Immature natural killer cell (primary cell): ENCODE measurements around the gene ANO1. TPM values are rescaled to one million over a fixed set of nuclear protein-coding genes. Genes with fewer than 3 reads are reported as not detected.

Experiments used
- DNase-seq, 3 donors: peaks; one replicate each; pipeline ENCODE4 v3.0.0; 2022; ENCODE audit warnings: mixed read lengths in 1 of 3
- H3K27ac Mint-ChIP-seq, 6 donors: one replicate each; pipeline ENCODE4 v1.8.0; 2020; ENCODE audit warnings: mixed read lengths in 6 of 6, mild to moderate bottlenecking in 5 of 6, inconsistent platforms in 4 of 6, moderate library complexity in 3 of 6
- H3K27me3 Mint-ChIP-seq, 3 donors: one replicate each; pipeline ENCODE4 v1.8.0; 2020 to 2021; ENCODE audit warnings: low read depth in 3 of 3, mild to moderate bottlenecking in 3 of 3, mixed read lengths in 3 of 3, moderate library complexity in 3 of 3, inconsistent platforms in 1 of 3
- H3K36me3 Mint-ChIP-seq, 3 donors: one replicate each; pipeline ENCODE4 v1.8.0; 2020; ENCODE audit warnings: mixed read lengths in 3 of 3, inconsistent platforms in 2 of 3, mild to moderate bottlenecking in 2 of 3
- H3K4me1 Mint-ChIP-seq, 2 donors: one replicate each; pipeline ENCODE4 v1.8.0; 2020; ENCODE audit warnings: inconsistent platforms in 2 of 2, mild to moderate bottlenecking in 2 of 2, mixed read lengths in 2 of 2, moderate library complexity in 1 of 2
- H3K4me3 Mint-ChIP-seq, 5 donors: one replicate each; pipeline ENCODE4 v1.8.0; 2020; ENCODE audit warnings: mild to moderate bottlenecking in 5 of 5, mixed read lengths in 5 of 5, inconsistent platforms in 3 of 5, moderate library complexity in 3 of 5
- H3K9me3 Mint-ChIP-seq, 6 donors: one replicate each; pipeline ENCODE4 v1.8.0; 2020; ENCODE audit warnings: mild to moderate bottlenecking in 6 of 6, mixed read lengths in 6 of 6, inconsistent platforms in 4 of 6, moderate library complexity in 3 of 6
- polyA plus RNA-seq, 3 donors: library from polyadenylated mRNA; unstranded; fragments of 300-500 nt; fragmentation: Illumina TruSeq; gene quantifications; one replicate each; pipeline ENCODE4 v1.2.3, GENCODE V29; 2021

ANO1 gene
- polyA plus RNA-seq, 3 donors from 2014 or later = not detected

DNA sequence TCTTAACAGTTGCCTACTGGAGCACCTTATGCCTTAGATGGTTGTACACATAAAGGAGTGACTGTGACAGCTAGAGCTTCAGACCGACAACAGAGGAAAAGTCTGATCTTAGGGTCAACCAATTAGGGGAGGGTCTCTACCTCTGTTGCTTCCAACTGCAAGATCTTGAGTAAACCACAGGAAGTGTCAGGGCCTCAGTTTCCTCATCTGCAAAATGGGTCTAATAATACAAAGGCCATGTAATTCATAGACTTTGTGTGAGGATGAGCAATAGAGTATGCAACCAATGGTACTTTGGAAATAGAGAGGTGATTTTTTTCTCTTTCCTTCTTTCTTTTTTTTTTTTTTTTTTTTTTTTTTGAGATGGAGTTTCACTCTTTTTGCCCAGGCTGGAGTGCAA is 16.4 kb upstream of the ANO1 start:
- H3K27me3 Mint-ChIP-seq = peaks cover 0 to 15% (median 6%) of the 10 kb centered on the region in 3 donors
- no peak for DNase-seq
- H3K9me3 Mint-ChIP-seq = peaks cover 0 to 5% (median 0%) of the 10 kb centered on the region in 6 donors
- H3K36me3 Mint-ChIP-seq = no peaks in the 10 kb centered on the region
- no peaks in the 10 kb centered on the region for H3K4me1 Mint-ChIP-seq
- no peak overlapping the region for H3K4me3 Mint-ChIP-seq
- no peak overlapping the region for H3K27ac Mint-ChIP-seq

DNA sequence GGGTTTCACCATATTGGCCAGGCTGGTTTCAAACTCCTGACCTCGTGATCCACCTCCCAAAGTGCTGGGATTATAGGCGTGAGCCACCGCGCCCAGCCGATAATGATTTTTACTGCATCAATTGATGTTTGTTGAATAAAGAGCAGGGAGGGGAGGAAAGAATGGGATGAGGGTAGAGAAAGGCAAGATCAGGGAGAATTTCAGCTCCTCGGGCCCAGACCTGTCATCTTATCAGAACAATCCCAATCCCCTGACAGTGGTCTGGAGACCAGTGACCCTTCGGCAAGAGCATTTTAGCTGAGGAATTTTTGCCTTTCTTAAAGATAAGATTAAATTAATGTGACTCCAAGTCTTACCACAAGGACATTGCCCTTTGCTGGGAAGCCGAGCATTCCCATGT is 15.0 kb upstream of the ANO1 start:
- no peaks in the 10 kb centered on the region for H3K36me3 Mint-ChIP-seq
- H3K9me3 Mint-ChIP-seq = peaks cover 0 to 2% (median 0%) of the 10 kb centered on the region in 6 donors
- H3K4me3 Mint-ChIP-seq = no peak overlapping the region
- H3K4me1 Mint-ChIP-seq = no peaks in the 10 kb centered on the region
- peaks cover 0 to 10% (median 7%) of the 10 kb centered on the region in 3 donors for H3K27me3 Mint-ChIP-seq
- H3K27ac Mint-ChIP-seq = no peak overlapping the region
- no peak for DNase-seq

DNA sequence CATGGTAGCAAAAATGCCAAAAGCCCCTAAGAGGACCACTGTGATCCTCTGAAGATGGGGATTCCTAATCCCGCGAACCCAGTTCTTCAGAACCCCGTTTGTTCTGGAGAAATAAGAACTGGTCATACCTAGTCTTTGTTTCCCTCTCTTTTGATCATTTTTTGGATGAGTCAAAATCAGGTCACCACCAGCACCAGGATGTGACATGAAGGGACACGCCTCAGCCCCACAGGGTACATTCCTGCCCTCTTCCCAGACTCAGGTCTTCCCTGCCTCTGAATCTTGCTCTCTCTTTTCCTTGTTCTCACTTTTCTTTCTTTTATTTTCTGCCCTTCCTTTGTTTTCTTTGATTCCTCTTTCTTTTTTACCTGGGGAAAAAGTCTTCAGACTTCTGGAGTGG is 14.6 kb upstream of the ANO1 start:
- Mint-ChIP-seq H3K4me1 (no peaks in the 10 kb centered on the region), H3K27me3 (peaks cover 0 to 13% (median 9%) of the 10 kb centered on the region in 3 donors), H3K27ac (no peak overlapping the region), H3K9me3 (peaks cover 0 to 2% (median 0%) of the 10 kb centered on the region in 6 donors), H3K36me3 (no peaks in the 10 kb centered on the region), H3K4me3 (no peak overlapping the region)
- no peak for DNase-seq

DNA sequence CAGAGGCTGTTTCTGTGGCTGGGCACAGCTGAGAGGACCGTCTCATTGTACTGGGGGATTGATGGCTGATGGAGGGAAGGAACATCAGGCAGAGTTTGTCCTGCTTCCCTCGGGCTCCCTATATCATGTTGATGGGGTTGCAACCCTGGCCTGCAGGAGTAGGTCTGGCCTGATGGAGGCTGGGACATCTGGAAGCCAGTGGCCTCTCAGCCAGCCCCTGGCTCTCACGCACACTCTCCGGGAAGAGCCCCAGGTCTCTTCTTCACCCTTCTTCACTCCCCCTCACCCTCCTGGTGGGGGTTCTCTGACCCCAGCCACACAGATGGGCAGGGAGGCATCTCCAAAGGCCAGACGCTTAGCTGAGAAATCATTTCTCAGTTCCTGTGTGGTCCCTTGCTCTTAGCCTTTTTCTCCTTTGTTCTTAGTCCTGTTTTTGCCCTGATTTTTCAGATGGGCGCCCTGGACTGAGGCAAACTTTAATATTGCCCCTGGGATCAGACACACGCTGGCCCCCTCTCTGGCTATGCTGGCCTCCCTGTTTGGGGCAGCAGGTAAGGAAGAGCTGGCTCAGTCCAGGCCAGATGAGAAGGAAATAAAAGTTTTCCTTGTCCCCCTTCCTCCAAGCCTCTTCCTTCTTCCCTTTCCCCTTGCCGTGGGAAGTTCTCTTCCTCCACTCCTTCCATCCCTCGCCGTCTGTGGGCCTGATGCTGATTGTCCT is 13.9 kb upstream of the ANO1 start:
- no peak for DNase-seq
- peaks cover 0 to 13% (median 9%) of the 10 kb centered on the region in 3 donors for H3K27me3 Mint-ChIP-seq
- H3K4me3 Mint-ChIP-seq = no peak overlapping the region
- H3K9me3 Mint-ChIP-seq = peaks cover 0 to 2% (median 0%) of the 10 kb centered on the region in 6 donors
- no peak overlapping the region for H3K27ac Mint-ChIP-seq
- H3K4me1 Mint-ChIP-seq = no peaks in the 10 kb centered on the region
- no peaks in the 10 kb centered on the region for H3K36me3 Mint-ChIP-seq

DNA sequence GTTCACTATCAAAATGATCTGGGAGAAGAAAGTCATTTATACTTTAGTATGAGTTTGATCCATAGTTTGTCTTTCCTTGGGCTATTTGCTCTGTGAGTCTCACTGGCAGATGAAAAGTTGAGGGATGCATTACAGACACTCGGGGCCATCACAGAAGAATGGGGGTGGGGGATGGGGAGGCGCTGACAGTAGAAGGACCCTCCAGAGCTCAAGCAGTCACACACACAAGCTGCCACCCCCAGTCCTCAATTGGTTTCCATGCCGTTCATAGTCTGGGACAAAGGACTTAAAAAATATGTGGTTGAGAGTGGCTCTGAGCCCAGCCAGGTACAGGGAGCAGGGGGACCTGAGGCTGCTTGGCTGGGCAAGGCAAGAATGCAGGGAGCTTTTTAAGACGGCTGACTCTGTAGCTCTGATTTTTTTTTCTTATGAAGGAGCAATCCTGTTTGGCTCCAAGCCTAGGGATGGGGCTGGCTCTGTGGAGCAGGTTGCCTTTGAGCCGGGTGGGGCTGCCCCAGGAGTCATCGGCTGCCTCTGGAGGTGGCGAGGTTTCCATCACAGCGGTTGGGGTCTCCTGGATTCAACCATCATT is 13.3 kb upstream of the ANO1 start:
- H3K27me3 Mint-ChIP-seq = peaks cover 0 to 13% (median 9%) of the 10 kb centered on the region in 3 donors
- H3K4me3 Mint-ChIP-seq = no peak overlapping the region
- peaks cover 0 to 2% (median 0%) of the 10 kb centered on the region in 6 donors for H3K9me3 Mint-ChIP-seq
- H3K36me3 Mint-ChIP-seq = no peaks in the 10 kb centered on the region
- no peak for DNase-seq
- H3K4me1 Mint-ChIP-seq = no peaks in the 10 kb centered on the region
- no peak overlapping the region for H3K27ac Mint-ChIP-seq

DNA sequence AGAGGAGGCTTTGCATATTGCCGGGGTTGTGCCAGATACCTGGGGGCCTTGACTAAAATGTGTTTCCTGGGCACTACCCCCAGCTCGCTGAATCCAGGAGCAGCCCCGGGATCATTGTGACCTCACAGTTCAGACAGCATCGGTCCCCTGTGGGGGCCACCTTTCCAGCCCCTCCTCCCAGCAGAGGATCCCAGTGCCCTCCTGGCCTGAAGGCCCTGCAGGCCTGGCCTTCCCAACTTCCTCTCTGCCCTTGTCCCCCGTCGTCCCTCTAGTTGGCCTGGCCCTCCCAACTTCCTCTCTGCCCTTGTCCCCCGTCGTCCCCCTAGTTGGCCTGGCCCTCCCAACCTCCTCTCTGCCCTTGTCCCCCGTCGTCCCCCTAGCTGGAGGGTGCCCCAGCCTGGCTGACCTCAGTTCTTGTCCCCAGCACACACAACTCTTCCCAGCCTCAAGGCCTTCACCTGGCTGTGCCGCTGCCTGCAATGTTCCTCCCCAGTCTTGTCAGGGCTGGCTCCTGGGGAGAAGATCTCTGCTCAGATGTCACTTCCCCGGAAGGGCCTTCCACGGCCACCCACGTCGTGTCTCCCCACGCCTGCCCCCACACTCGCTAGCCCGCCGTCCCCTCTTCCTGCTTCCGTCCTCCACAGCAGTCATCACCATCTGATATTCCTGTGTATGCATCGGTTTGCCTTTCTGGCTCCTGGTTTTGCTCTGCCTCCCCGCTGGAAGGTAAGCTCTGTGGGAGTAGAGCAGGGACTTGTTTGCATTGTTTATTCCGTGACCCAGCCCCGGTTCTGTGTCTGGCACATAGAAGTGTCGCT is 12.6 kb upstream of the ANO1 start:
- H3K4me3 Mint-ChIP-seq = no peak overlapping the region
- H3K27me3 Mint-ChIP-seq = peaks cover 0 to 13% (median 9%) of the 10 kb centered on the region in 3 donors
- H3K9me3 Mint-ChIP-seq = peaks cover 0 to 2% (median 0%) of the 10 kb centered on the region in 6 donors
- DNase-seq = no peak
- no peaks in the 10 kb centered on the region for H3K4me1 Mint-ChIP-seq
- H3K36me3 Mint-ChIP-seq = no peaks in the 10 kb centered on the region
- peak overlapping the region in 1 of 6 donors; percentile 46 for H3K27ac Mint-ChIP-seq

DNA sequence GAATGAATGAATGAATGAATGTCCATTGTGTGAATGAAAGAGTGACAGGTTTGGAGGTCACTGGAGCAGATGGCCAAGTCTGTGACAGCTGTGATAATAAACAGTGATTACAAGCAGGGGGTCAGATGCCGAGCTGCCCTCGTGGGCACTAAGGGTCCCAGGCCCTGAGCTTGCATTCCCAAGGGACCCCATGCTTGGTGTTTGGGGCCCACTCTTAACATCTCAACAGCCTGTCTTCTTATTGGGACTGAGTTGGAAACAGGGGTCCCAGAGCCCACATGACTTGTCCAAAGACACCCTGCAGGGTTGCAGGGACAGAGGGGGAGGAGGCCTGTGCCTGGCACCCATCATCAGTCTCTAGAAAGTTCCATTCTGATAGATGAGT is 12.0 kb upstream of the ANO1 start:
- DNase-seq = no peak
- H3K9me3 Mint-ChIP-seq = peaks cover 0 to 2% (median 0%) of the 10 kb centered on the region in 6 donors
- peaks cover 0 to 13% (median 11%) of the 10 kb centered on the region in 3 donors for H3K27me3 Mint-ChIP-seq
- H3K27ac Mint-ChIP-seq = no peak overlapping the region
- no peaks in the 10 kb centered on the region for H3K4me1 Mint-ChIP-seq
- no peak overlapping the region for H3K4me3 Mint-ChIP-seq
- no peaks in the 10 kb centered on the region for H3K36me3 Mint-ChIP-seq

DNA sequence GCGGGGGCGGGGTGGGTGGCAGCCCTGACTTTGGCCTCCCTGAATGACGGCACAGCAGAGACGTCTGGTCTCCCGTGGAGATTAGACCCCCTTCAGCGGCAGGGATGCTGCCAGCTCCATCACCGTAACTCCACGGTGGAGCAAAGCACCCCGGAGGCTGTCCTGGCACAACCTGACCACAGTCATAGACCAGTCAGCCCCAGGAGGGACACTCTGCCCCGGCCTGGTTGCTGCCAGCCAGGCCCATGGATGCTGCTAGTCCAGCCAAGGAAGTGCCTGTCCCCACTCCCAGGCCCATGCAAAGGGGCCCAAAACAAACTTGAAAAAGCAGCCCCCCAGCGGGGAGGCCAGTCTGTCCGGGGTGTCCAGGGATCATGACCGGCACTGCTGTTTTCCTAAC is 11.5 kb upstream of the ANO1 start:
- H3K36me3 Mint-ChIP-seq = no peaks in the 10 kb centered on the region
- no peak overlapping the region for H3K27ac Mint-ChIP-seq
- DNase-seq = no peak
- H3K9me3 Mint-ChIP-seq = no peaks in the 10 kb centered on the region
- H3K4me1 Mint-ChIP-seq = no peaks in the 10 kb centered on the region
- peaks cover 0 to 13% (median 11%) of the 10 kb centered on the region in 3 donors for H3K27me3 Mint-ChIP-seq
- H3K4me3 Mint-ChIP-seq = no peak overlapping the region

DNA sequence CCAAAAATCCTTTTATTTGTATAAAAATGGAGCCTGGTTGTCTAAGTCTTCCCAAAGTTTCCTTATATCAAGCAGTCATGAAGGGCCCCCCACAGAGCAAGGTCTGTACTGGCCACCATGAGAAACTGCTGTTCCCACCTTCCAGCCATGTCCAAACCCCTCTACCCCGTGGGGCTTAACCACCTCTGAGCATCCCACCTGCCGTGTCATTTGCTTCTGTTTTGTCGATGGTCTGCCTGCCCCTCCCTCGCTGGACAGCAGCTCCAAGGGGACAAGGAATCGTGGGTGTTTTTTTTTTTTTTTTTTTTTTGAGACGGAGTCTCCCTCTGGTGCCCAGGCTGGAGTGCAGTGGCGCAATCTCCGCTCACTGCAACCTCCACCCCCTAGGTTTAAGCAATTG is 11.1 kb upstream of the ANO1 start:
- Mint-ChIP-seq H3K36me3 (no peaks in the 10 kb centered on the region), H3K27me3 (peaks cover 0 to 13% (median 11%) of the 10 kb centered on the region in 3 donors), H3K27ac (no peak overlapping the region), H3K4me3 (no peak overlapping the region), H3K9me3 (no peaks in the 10 kb centered on the region), H3K4me1 (no peaks in the 10 kb centered on the region)
- DNase-seq = no peak

DNA sequence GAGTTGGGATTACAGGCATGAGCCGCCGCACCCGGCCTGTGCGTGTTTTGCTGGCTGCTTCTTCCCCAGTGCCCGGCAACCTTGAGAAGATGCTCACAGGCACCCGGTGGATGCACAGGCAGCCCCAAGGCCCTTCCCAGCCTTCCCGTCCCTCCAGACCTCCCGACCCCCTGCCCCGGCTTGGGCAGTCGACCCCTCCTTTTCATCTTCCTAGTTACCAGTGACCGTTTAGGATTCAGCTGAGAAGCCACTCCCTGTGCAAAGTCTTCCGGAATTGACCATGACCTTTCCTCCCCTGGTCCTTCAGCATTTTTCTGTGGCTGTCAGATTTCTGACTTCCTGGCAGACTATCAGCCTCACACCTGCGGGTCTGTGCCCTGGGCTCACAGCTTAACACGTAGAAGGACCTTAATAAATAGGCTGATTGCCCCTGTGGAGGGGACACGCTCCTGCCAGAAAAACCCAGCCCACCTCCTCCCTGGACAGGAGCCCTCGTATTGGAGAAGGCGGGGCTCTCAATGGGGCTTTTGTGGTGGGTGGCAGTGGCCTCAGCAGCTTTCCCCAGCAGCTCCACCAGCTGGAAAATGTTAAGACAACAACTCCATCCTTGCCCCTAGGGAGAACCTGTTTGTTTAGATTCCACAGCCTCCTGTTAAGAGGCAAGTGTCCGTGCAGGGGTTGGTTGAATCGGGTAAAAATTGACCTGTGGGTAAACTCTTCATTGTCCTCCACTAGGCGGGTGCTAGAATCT is 10.4 kb upstream of the ANO1 start:
- no peaks in the 10 kb centered on the region for H3K9me3 Mint-ChIP-seq
- H3K27me3 Mint-ChIP-seq = peaks cover 0 to 11% (median 10%) of the 10 kb centered on the region in 3 donors
- no peak overlapping the region for H3K27ac Mint-ChIP-seq

DNA sequence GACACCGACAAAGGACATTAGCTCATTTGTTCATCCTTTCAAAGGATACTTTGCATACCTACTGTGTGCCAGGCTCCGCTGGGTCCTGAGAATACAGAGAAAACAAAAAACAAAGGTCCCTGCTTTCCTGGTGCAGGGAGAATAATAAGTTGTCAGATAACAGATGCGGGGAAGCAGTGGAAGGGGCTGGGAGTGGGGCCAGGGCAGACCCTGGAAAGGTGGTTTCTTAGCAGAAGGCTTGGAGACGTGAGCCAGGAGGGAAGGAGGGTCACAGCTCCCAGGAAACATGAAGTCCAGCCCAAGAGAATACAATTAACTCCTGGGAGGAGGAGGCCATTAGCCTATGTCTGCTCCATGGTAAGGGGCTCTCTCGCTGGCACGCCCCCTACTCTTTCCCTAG is 9.8 kb upstream of the ANO1 start:
- no peaks in the 10 kb centered on the region for H3K4me1 Mint-ChIP-seq
- H3K4me3 Mint-ChIP-seq = no peak overlapping the region
- no peak for DNase-seq
- peaks cover 0 to 11% (median 7%) of the 10 kb centered on the region in 3 donors for H3K27me3 Mint-ChIP-seq
- no peaks in the 10 kb centered on the region for H3K9me3 Mint-ChIP-seq
- H3K27ac Mint-ChIP-seq = no peak overlapping the region
- no peaks in the 10 kb centered on the region for H3K36me3 Mint-ChIP-seq

More for the DNA sequence above, 10.4 kb upstream of the ANO1 start:
- H3K4me1 Mint-ChIP-seq = no peaks in the 10 kb centered on the region
- no peaks in the 10 kb centered on the region for H3K36me3 Mint-ChIP-seq
- H3K4me3 Mint-ChIP-seq = no peak overlapping the region
- no peak for DNase-seq

DNA sequence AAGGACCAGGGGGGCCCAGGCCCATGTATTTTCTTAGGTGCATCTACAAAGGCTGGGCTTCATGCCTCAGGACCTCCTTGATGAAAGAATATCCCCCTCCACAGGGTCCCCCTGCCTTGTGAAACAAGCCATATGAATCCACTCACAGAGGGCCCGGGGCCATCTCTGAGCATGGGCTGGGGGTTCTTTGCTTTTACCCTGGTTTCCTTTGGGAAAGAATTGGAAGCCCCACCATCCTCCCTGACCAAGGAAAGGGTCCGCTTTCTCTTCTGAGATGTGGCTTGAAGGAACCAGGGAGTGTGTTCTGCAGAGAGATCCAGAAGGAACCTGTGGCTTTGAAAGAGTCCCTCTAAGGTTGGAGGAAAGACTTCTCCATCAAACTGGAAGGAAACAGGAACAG is 9.2 kb upstream of the ANO1 start:
- Mint-ChIP-seq H3K27ac (no peak overlapping the region), H3K27me3 (peaks cover 0 to 8% (median 8%) of the 10 kb centered on the region in 3 donors), H3K4me3 (no peak overlapping the region), H3K36me3 (no peaks in the 10 kb centered on the region), H3K4me1 (no peaks in the 10 kb centered on the region), H3K9me3 (no peaks in the 10 kb centered on the region)
- no peak for DNase-seq

DNA sequence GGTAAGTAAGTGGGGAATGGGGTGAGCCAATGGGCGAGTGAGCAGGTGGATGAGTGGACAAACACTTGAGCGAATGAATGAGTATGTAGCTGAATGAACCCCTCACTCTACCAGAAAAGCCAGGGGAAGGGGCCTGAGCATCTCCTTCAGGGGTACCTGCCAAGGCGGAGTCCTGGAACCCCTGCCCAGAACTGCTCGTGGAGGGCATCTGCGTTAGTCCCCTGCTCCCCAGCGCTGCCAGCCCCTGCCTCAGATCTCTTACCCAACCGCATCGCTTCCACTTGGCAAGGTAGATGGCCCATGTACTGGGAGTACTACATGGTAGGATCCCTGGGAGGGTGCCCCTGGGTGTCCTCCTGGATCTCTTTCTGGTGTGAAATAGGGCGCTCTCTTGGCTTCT is 7.4 kb upstream of the ANO1 start:
- Mint-ChIP-seq H3K27ac (no peak overlapping the region), H3K4me3 (no peak overlapping the region), H3K27me3 (peaks cover 5 to 10% (median 8%) of the 10 kb centered on the region in 3 donors), H3K36me3 (no peaks in the 10 kb centered on the region), H3K9me3 (no peaks in the 10 kb centered on the region), H3K4me1 (no peaks in the 10 kb centered on the region)
- DNase-seq = no peak
